BJ (cell line): ENCODE results near the gene FAF1. TPM values are rescaled to one million over a fixed set of nuclear protein-coding genes. Genes with fewer than 3 reads are reported as not detected.

Experiments
- CTCF ChIA-PET: fragments of 350-600 bp; formaldehyde crosslinking; extraction: SDS; loops from one replicate; lab custom pipeline; 2021; ENCODE audit warnings: antibody characterized with exemption, inconsistent platforms; lab: Yijun Ruan, JAX
- POLR2A ChIA-PET: fragments of 300-600 bp; sonication (Branson Sonifier 250); formaldehyde crosslinking; extraction: SDS; loops from one replicate; lab custom pipeline; 2021; ENCODE audit warnings: antibody characterized with exemption; lab: Charles Lee
- DNase-seq: peaks from one replicate; pipeline ENCODE4 v3.0.0-alpha.2; 2011; ENCODE audit warnings: low read depth
- H3K27me3 ChIP-seq: 2 replicates; pipeline ENCODE4 v1.6.0; 2011; ENCODE audit warnings: low read length; ENCODE audit not compliant: control insufficient read depth, insufficient read depth
- H3K36me3 ChIP-seq: 2 replicates; pipeline ENCODE4 v1.5.1; 2011; ENCODE audit warnings: low read length; ENCODE audit not compliant: control insufficient read depth, insufficient read depth
- H3K4me3 ChIP-seq: 2 replicates; pipeline ENCODE4 v1.5.1; 2011; ENCODE audit warnings: low read depth, mild to moderate bottlenecking, control low read depth, low read length
- polyA plus RNA-seq: library from polyadenylated mRNA; depleted of rRNA; stranded (reverse); fragments of >200 nt; gene quantifications from 2 replicates; pipeline ENCODE4 v1.2.3, GENCODE V29; 2011
- TF ChIP-seq, protein P1 (sequence below): IDR thresholded peaks from 2 replicates; pipeline ENCODE4 v1.5.1; 2011; ENCODE audit warnings: low read depth, mild to moderate bottlenecking, control low read depth, inconsistent platforms, low read length, moderate library complexity; ENCODE audit not compliant: insufficient read depth

FAF1 gene
- polyA plus RNA-seq, 1 experiment: 15.5 TPM

DNA sequence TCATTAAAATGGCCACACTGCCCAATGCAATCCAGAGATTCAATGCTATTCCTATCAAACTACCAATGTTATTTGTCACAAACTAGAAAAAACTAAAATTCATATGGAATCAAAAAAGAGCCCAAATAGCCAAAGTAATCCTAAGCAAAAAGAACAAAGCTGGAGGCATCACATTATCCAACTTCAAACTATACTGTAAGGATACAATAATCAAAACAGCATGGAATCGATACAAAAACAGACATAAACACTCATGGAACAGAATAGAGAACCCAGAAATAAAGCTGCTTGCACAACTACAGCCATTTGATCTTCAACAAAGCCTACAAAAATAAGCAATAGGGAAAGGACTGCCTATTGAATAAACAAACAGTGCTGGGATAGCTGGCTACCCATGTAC, 100.4 kb downstream of the FAF1 start:
- H3K4me3 ChIP-seq: no peak overlapping the region
- H3K27me3 ChIP-seq: no peaks in the 10 kb centered on the region
- POLR2A ChIA-PET: no interaction called here
- TF ChIP-seq, protein P1, sequence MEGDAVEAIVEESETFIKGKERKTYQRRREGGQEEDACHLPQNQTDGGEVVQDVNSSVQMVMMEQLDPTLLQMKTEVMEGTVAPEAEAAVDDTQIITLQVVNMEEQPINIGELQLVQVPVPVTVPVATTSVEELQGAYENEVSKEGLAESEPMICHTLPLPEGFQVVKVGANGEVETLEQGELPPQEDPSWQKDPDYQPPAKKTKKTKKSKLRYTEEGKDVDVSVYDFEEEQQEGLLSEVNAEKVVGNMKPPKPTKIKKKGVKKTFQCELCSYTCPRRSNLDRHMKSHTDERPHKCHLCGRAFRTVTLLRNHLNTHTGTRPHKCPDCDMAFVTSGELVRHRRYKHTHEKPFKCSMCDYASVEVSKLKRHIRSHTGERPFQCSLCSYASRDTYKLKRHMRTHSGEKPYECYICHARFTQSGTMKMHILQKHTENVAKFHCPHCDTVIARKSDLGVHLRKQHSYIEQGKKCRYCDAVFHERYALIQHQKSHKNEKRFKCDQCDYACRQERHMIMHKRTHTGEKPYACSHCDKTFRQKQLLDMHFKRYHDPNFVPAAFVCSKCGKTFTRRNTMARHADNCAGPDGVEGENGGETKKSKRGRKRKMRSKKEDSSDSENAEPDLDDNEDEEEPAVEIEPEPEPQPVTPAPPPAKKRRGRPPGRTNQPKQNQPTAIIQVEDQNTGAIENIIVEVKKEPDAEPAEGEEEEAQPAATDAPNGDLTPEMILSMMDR: no peak
- no peaks in the 10 kb centered on the region for H3K36me3 ChIP-seq
- DNase-seq: no peak
- CTCF ChIA-PET: interaction anchor here (1.5 kb wide), 1 partner anchor 14 kb away, joined by 4 read pairs; no protein-coding TSS in a partner anchor

DNA sequence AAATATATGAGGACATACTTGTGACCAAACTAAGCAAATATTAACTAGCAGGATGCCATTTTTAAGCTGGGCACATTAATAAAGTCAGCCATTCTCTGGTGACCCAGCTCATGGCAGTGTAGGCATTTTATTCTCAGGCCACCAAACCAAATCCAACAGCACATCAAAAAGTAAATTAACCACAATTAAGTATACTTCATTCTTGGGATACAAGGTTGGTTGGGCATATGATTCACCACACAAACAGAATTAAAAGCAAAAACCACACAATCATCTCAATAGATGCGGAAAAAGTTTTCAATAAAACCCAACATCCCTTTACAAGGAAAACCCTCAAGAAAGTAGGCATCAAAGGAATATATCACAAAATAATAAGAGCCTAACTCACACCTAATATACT, 101.3 kb downstream of the FAF1 start:
- no peaks in the 10 kb centered on the region for H3K36me3 ChIP-seq
- no peaks in the 10 kb centered on the region for H3K27me3 ChIP-seq
- TF ChIP-seq, protein P1: no peak
- CTCF ChIA-PET: interaction anchor here (1.2 kb wide), 1 partner anchor 332 kb away, joined by 3 read pairs; no protein-coding TSS in a partner anchor
- POLR2A ChIA-PET: no interaction called here
- no peak overlapping the region for H3K4me3 ChIP-seq
- no peak for DNase-seq

DNA sequence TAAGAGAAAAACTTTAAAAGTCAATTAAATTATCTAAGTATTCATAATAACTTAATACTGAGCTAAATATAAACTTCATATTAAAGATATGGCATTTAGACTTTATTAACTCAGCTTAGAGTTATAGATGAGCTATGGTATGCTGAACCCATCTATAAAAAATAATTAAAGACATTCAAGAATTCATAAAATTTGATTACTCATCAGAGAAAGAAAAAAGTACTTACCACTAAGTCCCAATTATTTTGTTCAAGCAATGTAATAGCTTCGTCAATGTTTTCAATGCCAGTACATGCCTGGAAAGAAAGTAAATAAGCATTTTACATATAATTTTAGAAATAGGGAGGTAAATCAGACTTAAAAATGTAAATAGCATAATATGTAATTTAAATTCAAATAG, 102.4 kb downstream of the FAF1 start:
- H3K4me3 ChIP-seq: no peak overlapping the region
- POLR2A ChIA-PET: no interaction called here
- H3K36me3 ChIP-seq: no peaks in the 10 kb centered on the region
- TF ChIP-seq, protein P1: no peak
- CTCF ChIA-PET: interaction anchor here (1.2 kb wide), 1 partner anchor 333 kb away, joined by 3 read pairs; no protein-coding TSS in a partner anchor
- no peaks in the 10 kb centered on the region for H3K27me3 ChIP-seq
- DNase-seq: no peak

DNA sequence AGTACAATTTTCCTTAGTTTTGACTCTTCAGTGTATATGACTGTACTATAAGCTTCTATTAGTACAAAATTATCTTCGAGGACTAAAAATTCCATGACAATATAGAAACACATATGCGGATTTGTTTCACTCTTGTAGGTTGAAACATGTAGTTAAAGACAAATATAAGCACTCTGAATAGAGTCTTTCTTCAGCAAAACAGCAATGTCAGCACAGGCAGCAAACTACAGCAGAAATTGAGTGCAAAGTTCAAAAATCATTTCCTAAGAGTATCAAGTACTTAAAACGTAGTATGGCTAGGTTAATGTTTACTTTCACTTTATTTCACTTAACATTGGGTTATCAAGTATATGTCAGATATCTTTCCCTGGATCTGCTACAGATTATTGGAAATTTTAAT, 106.7 kb downstream of the FAF1 start:
- DNase-seq: no peak
- no peaks in the 10 kb centered on the region for H3K36me3 ChIP-seq
- no peaks in the 10 kb centered on the region for H3K27me3 ChIP-seq
- TF ChIP-seq, protein P1: no peak
- no peak overlapping the region for H3K4me3 ChIP-seq
- POLR2A ChIA-PET: no interaction called here
- CTCF ChIA-PET: no interaction called here

DNA sequence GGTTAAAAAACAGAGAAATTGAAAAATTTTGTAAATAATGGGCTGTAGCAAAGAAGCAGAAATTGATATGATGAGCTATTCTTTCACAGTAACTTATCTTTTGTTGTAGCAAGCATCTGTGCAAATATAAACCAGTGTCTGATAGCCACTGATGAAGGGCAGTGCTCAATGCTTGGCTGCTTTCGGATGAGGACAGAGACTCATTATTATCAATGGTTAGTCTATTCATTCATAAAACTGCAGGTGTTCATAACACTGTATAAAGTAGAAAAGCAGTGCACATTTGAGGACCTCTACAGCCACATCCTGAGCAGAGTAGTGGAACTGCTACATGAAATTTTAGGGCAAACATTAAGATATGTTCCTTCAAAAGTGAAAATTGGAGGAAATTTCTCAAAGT, 107.2 kb downstream of the FAF1 start:
- TF ChIP-seq, protein P1: no peak
- H3K27me3 ChIP-seq: no peaks in the 10 kb centered on the region
- CTCF ChIA-PET: no interaction called here

More for the DNA sequence above, 107.2 kb downstream of the FAF1 start:
- H3K36me3 ChIP-seq: no peaks in the 10 kb centered on the region
- DNase-seq: no peak
- no peak overlapping the region for H3K4me3 ChIP-seq
- POLR2A ChIA-PET: no interaction called here
